HepG2 (cell line): Measurements from ENCODE around the gene ANKZF1. TPM values are rescaled to one million over a fixed set of nuclear protein-coding genes. Genes with fewer than 3 reads are reported as not detected.

ENCODE experiments used
- ARNT2 ChIP-seq: sonication (generic); formaldehyde crosslinking; IDR thresholded peaks from 2 replicates; pipeline ENCODE4 v1.8.0; 2022; ENCODE audit warnings: mild to moderate bottlenecking, low read depth, missing genetic modification reagents, moderate library complexity
- BRD4 ChIP-seq: sonication (generic); formaldehyde crosslinking; IDR thresholded peaks from 2 replicates; pipeline ENCODE4 v1.4.0; 2020; ENCODE audit warnings: missing genetic modification reagents
- CTCF ChIP-seq: sonication (generic); formaldehyde crosslinking; IDR thresholded peaks from 2 replicates; pipeline ENCODE4 v1.5.0; 2020; ENCODE audit warnings: mild to moderate bottlenecking, missing genetic modification reagents, moderate library complexity
- FOXC1 ChIP-seq: sonication (generic); formaldehyde crosslinking; IDR thresholded peaks from 2 replicates; pipeline ENCODE4 v1.8.0; 2022; ENCODE audit warnings: mild to moderate bottlenecking, missing genetic modification reagents, borderline replicate concordance
- KAT8 ChIP-seq: IDR thresholded peaks from 2 replicates; pipeline ENCODE4 v1.6.1; 2016; ENCODE audit warnings: missing genetic modification reagents, missing compliant biosample characterization
- KDM4B ChIP-seq: sonication (generic); formaldehyde crosslinking; IDR thresholded peaks from 2 replicates; pipeline ENCODE4 v1.4.0; 2020; ENCODE audit warnings: missing genetic modification reagents
- NAIF1 ChIP-seq: sonication (generic); formaldehyde crosslinking; IDR thresholded peaks from 2 replicates; pipeline ENCODE4 v1.5.0; 2020; ENCODE audit warnings: mild to moderate bottlenecking, missing genetic modification reagents, borderline replicate concordance
- RFX1 ChIP-seq: fragments of 450-650 bp; IDR thresholded peaks from 2 replicates; pipeline ENCODE4 v1.6.1; 2017
- SCMH1 ChIP-seq: sonication (generic); formaldehyde crosslinking; IDR thresholded peaks from 2 replicates; pipeline ENCODE4 v1.9.0; 2021; ENCODE audit warnings: missing genetic modification reagents, mild to moderate bottlenecking, borderline replicate concordance
- SNAI1 ChIP-seq: sonication (generic); formaldehyde crosslinking; IDR thresholded peaks from 2 replicates; pipeline ENCODE4 v1.5.0; 2020; ENCODE audit warnings: mild to moderate bottlenecking, missing genetic modification reagents, borderline replicate concordance
- TBP ChIP-seq: sonication (generic); formaldehyde crosslinking; IDR thresholded peaks from 2 replicates; pipeline ENCODE4 v1.5.0; 2020; ENCODE audit warnings: missing genetic modification reagents
- TBX2 ChIP-seq: sonication (generic); formaldehyde crosslinking; IDR thresholded peaks from 2 replicates; pipeline ENCODE4 v1.5.0; 2020; ENCODE audit warnings: missing genetic modification reagents, mild to moderate bottlenecking, borderline replicate concordance
- ZBTB42 ChIP-seq: sonication (generic); formaldehyde crosslinking; IDR thresholded peaks from 2 replicates; pipeline ENCODE4 v1.5.0; 2020; ENCODE audit warnings: mild to moderate bottlenecking, missing genetic modification reagents
- ZIK1 ChIP-seq: sonication (generic); formaldehyde crosslinking; IDR thresholded peaks from 2 replicates; pipeline ENCODE4 v1.5.0; 2020; ENCODE audit warnings: mild to moderate bottlenecking, low read depth, missing genetic modification reagents, borderline replicate concordance
- ZNF10 ChIP-seq: sonication (generic); formaldehyde crosslinking; IDR thresholded peaks from 2 replicates; pipeline ENCODE4 v1.4.0; 2020; ENCODE audit warnings: mild to moderate bottlenecking, low read depth, missing genetic modification reagents, borderline replicate concordance
- ZNF343 ChIP-seq: sonication (generic); formaldehyde crosslinking; IDR thresholded peaks from 2 replicates; pipeline ENCODE4 v1.4.0; 2020; ENCODE audit warnings: mild to moderate bottlenecking, missing genetic modification reagents
- ZNF572 ChIP-seq: sonication (generic); formaldehyde crosslinking; IDR thresholded peaks from 2 replicates; pipeline ENCODE4 v1.5.1; 2020; ENCODE audit warnings: mild to moderate bottlenecking, missing genetic modification reagents
- ZNF772 ChIP-seq: sonication (generic); formaldehyde crosslinking; IDR thresholded peaks from 2 replicates; pipeline ENCODE4 v1.5.0; 2020; ENCODE audit warnings: mild to moderate bottlenecking, missing genetic modification reagents
- ZNF850 ChIP-seq: sonication (generic); formaldehyde crosslinking; conservative IDR thresholded peaks from 2 replicates; pipeline ENCODE4 v1.9.0; 2021; ENCODE audit warnings: mild to moderate bottlenecking, missing genetic modification reagents
- polyA plus RNA-seq, 8 experiments: library from polyadenylated mRNA; depleted of rRNA in 3 of 8; stranded (reverse) in 7 of 8; unstranded in 1 of 8; fragments of >200 nt; fragmentation: Illumina TruSeq in 4 of 8; extraction: Trizol in 4 of 8; gene quantifications; 2 replicates each; pipeline versions ENCODE4 v1.2.1 to v1.2.3, GENCODE V29; 2011 to 2016; ENCODE audit warnings: low read depth in 4 of 8, missing spikeins in 1 of 8, mixed read lengths in 1 of 8; ENCODE audit not compliant: insufficient read depth in 1 of 8
- total RNA-seq, 5 experiments: library from RNA; depleted of rRNA; stranded (reverse); fragments of >200 nt; fragmentation: Illumina TruSeq; extraction: Trizol; gene quantifications; 2 replicates each; pipeline ENCODE4 v1.2.3, GENCODE V29; 2016; ENCODE audit warnings: low read depth in 1 of 5
- TF ChIP-seq, protein P1 (sequence below): sonication (generic); formaldehyde crosslinking; IDR thresholded peaks from 2 replicates; pipeline ENCODE4 v1.4.0; 2020; ENCODE audit warnings: mild to moderate bottlenecking, missing genetic modification reagents
- TF ChIP-seq, protein P2 (sequence below): sonication (generic); formaldehyde crosslinking; IDR thresholded peaks from 2 replicates; pipeline ENCODE4 v1.4.0; 2020; ENCODE audit warnings: missing genetic modification reagents, borderline replicate concordance
- TF ChIP-seq, protein P3 (sequence below): sonication (generic); formaldehyde crosslinking; IDR thresholded peaks from 2 replicates; pipeline ENCODE4 v1.5.0; 2020; ENCODE audit warnings: mild to moderate bottlenecking, missing genetic modification reagents

The ANKZF1 gene
- total and polyA plus RNA-seq, 2 of the 13 experiments (the other 11 are each of a cell fraction or from before 2014, with no cell fraction given), result 25.3 to 128 TPM

GRCh38 chr2:219277703-219278654, 48.4 kb downstream of the ANKZF1 start (continued):
- TF ChIP-seq FOXC1 (CRISPR knock-in tag) (0 out of 2 replicates have a peak, but pooled peaks have one; percentile 6), ZNF10 (CRISPR knock-in tag) (no peak), NAIF1 (peak; percentile 91), ZNF772 (CRISPR knock-in tag) (no peak), TBP (CRISPR knock-in tag) (no peak), ZNF572 (CRISPR knock-in tag) (peak; percentile 58; the same call in 1 of the 2 replicates), KAT8 (CRISPR knock-in tag) (peak; percentile 80; the same call in 1 of the 2 replicates), CTCF (CRISPR knock-in tag) (peak; percentile 98), TBX2 (CRISPR knock-in tag) (no peak; the same call in 1 of the 2 replicates), BRD4 (CRISPR knock-in tag) (no peak), RFX1 (no peak), SNAI1 (CRISPR knock-in tag) (no peak), ZNF850 (CRISPR knock-in tag) (no peak), SCMH1 (no peak), KDM4B (CRISPR knock-in tag) (no peak), ZIK1 (CRISPR knock-in tag) (no peak), ZBTB42 (0 out of 2 replicates have a peak, but pooled peaks have one; percentile 49), ZNF343 (0 out of 2 replicates have a peak, but pooled peaks have one; percentile 47), ARNT2 (no peak; the same call in 1 of the 2 replicates)
- TF ChIP-seq, protein P1, sequence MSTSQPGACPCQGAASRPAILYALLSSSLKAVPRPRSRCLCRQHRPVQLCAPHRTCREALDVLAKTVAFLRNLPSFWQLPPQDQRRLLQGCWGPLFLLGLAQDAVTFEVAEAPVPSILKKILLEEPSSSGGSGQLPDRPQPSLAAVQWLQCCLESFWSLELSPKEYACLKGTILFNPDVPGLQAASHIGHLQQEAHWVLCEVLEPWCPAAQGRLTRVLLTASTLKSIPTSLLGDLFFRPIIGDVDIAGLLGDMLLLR (CRISPR knock-in tag), result no peak
- TF ChIP-seq, protein P2, sequence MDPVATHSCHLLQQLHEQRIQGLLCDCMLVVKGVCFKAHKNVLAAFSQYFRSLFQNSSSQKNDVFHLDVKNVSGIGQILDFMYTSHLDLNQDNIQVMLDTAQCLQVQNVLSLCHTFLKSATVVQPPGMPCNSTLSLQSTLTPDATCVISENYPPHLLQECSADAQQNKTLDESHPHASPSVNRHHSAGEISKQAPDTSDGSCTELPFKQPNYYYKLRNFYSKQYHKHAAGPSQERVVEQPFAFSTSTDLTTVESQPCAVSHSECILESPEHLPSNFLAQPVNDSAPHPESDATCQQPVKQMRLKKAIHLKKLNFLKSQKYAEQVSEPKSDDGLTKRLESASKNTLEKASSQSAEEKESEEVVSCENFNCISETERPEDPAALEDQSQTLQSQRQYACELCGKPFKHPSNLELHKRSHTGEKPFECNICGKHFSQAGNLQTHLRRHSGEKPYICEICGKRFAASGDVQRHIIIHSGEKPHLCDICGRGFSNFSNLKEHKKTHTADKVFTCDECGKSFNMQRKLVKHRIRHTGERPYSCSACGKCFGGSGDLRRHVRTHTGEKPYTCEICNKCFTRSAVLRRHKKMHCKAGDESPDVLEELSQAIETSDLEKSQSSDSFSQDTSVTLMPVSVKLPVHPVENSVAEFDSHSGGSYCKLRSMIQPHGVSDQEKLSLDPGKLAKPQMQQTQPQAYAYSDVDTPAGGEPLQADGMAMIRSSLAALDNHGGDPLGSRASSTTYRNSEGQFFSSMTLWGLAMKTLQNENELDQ (CRISPR knock-in tag), result no peak
- TF ChIP-seq, protein P3, sequence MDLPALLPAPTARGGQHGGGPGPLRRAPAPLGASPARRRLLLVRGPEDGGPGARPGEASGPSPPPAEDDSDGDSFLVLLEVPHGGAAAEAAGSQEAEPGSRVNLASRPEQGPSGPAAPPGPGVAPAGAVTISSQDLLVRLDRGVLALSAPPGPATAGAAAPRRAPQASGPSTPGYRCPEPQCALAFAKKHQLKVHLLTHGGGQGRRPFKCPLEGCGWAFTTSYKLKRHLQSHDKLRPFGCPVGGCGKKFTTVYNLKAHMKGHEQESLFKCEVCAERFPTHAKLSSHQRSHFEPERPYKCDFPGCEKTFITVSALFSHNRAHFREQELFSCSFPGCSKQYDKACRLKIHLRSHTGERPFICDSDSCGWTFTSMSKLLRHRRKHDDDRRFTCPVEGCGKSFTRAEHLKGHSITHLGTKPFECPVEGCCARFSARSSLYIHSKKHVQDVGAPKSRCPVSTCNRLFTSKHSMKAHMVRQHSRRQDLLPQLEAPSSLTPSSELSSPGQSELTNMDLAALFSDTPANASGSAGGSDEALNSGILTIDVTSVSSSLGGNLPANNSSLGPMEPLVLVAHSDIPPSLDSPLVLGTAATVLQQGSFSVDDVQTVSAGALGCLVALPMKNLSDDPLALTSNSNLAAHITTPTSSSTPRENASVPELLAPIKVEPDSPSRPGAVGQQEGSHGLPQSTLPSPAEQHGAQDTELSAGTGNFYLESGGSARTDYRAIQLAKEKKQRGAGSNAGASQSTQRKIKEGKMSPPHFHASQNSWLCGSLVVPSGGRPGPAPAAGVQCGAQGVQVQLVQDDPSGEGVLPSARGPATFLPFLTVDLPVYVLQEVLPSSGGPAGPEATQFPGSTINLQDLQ, result no peak
